NB4 (cell line): ENCODE data around the gene OCSTAMP.

Experiments
- DNase-seq: peaks from one replicate; pipeline ENCODE4 v3.0.0; 2010; ENCODE audit warnings: low read depth
- H3K4me3 ChIP-seq: one replicate; pipeline ENCODE4 v1.5.1; 2011; ENCODE audit warnings: mild to moderate bottlenecking, low read depth, low read length, moderate library complexity
- MYC ChIP-seq: IDR thresholded peaks from 2 replicates; pipeline ENCODE4 v1.6.1; 2011; ENCODE audit warnings: low read depth, low read length
- POLR2A ChIP-seq: IDR thresholded peaks from 2 replicates; pipeline ENCODE4 v1.6.1; 2011; ENCODE audit warnings: mild to moderate bottlenecking; ENCODE audit not compliant: insufficient read length; ENCODE audit errors: extremely low read depth
- TF ChIP-seq, protein P1 (sequence below): IDR thresholded peaks from 2 replicates; pipeline ENCODE4 v1.6.1; 2011; ENCODE audit warnings: low read depth, low read length
- TF ChIP-seq, protein P2 (sequence below): IDR thresholded peaks from one replicate; pipeline ENCODE4 v1.5.1; 2012; ENCODE audit warnings: low read depth, low read length

OCSTAMP gene

DNA sequence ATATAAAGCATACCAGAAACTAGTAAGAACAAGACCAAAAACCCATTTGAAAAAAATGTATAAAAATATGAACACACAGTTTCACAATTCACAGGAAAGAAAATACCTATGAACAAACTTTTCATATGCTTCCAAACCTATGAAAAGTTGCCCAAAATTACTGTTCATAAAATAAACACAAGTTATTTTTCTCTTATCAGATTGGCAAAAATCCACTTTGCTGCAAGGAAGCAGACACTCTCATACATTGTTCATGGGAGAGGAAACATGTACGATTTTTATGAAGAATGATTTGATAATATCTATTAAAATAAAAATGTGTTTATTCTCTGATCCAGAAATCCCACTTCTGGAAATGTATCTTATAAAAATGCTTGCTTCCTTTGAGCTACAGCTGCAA lies 40.0 kb upstream of the OCSTAMP start:
- TF ChIP-seq, protein P1, sequence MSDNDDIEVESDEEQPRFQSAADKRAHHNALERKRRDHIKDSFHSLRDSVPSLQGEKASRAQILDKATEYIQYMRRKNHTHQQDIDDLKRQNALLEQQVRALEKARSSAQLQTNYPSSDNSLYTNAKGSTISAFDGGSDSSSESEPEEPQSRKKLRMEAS = no peak
- TF ChIP-seq, protein P2, sequence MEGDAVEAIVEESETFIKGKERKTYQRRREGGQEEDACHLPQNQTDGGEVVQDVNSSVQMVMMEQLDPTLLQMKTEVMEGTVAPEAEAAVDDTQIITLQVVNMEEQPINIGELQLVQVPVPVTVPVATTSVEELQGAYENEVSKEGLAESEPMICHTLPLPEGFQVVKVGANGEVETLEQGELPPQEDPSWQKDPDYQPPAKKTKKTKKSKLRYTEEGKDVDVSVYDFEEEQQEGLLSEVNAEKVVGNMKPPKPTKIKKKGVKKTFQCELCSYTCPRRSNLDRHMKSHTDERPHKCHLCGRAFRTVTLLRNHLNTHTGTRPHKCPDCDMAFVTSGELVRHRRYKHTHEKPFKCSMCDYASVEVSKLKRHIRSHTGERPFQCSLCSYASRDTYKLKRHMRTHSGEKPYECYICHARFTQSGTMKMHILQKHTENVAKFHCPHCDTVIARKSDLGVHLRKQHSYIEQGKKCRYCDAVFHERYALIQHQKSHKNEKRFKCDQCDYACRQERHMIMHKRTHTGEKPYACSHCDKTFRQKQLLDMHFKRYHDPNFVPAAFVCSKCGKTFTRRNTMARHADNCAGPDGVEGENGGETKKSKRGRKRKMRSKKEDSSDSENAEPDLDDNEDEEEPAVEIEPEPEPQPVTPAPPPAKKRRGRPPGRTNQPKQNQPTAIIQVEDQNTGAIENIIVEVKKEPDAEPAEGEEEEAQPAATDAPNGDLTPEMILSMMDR = no peak
- TF ChIP-seq MYC (no peak), POLR2A (no peak)
- DNase-seq = no peak
- H3K4me3 ChIP-seq = no peak overlapping the region

- DNase-seq = no peak
- no peak overlapping the region for H3K4me3 ChIP-seq
- TF ChIP-seq, protein P2 = no peak
- TF ChIP-seq, protein P1 = no peak
- TF ChIP-seq MYC = no peak
Observed at GRCh38 chr20:46588532-46589511, 38.4 kb upstream of the OCSTAMP start.

GRCh38 chr20:46587986-46588385 lies 37.5 kb upstream of the OCSTAMP start:
- no peak for DNase-seq
- H3K4me3 ChIP-seq = no peak overlapping the region
- no peak for TF ChIP-seq MYC
- TF ChIP-seq, protein P1 = no peak
- no peak for TF ChIP-seq POLR2A
- TF ChIP-seq, protein P2 = no peak

DNA sequence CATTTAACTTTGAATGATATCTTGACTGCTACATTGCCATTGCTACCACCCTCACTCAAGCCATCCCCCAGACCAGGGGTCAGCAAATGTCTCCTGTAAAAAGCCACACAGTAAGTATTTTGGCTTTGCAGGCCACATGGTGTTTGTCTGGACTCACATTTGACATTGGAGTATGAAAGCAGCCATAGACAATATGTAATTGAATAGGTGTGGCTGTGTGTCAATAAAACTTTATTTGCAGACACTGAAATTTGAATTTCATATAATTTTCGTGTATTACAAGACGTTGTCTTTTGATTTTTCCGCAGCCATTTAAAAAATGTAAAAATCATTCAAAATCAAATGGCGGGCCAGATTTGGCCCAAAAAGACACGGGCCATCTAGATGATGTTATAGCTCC lies 36.3 kb upstream of the OCSTAMP start:
- TF ChIP-seq, protein P1 = no peak
- TF ChIP-seq MYC (no peak), POLR2A (no peak)
- TF ChIP-seq, protein P2 = no peak
- no peak for DNase-seq
- H3K4me3 ChIP-seq = no peak overlapping the region

DNA sequence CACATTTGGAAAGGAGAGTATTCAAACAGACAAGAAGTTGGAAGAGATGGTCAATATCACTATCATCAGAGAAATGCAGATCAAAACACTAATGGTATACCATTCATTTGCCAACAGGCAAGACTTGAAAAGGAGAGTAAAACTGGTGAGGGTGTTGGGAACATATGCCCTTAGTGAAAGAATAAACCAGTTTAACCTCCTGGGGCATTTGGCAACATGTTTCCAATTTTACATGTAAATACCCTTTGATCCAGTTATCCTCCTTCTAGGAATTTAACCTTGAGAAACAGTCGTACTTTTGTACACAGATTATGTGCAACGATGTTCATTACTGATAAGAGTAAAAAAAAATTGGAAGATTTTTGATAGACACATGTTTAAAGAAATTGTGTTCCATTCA lies 34.1 kb upstream of the OCSTAMP start:
- no peak for DNase-seq
- no peak for TF ChIP-seq POLR2A
- no peak for TF ChIP-seq MYC
- TF ChIP-seq, protein P2 = no peak
- TF ChIP-seq, protein P1 = no peak
- no peak overlapping the region for H3K4me3 ChIP-seq
